ENCODE data around the gene RC3H2. TPM values are rescaled to one million over a fixed set of nuclear protein-coding genes. Genes with fewer than 3 reads are reported as not detected.
A peak's percentile ranks its signal among the peaks of the same experiment; 100 is the strongest.
"Not testable (repeated sequence)": the region's sequence is repeated elsewhere in the genome, so short reads cannot be mapped to it uniquely, and the experiment has no call there.

Gene RC3H2
- total RNA-seq, 1 experiment from 2014 or later: 33.7 TPM

GRCh38 chr9:122848256-122848943, 56.8 kb downstream of the RC3H2 start:
- DNase-seq (ENCODE audit: low read depth): no peak

- no peak for DNase-seq (ENCODE audit: low read depth)
Observed at GRCh38 chr9:122846371-122846940, 58.7 kb downstream of the RC3H2 start.

GRCh38 chr9:122845116-122845515, 60.0 kb downstream of the RC3H2 start:
- no peak for DNase-seq (ENCODE audit: low read depth)

- DNase-seq (ENCODE audit: low read depth): no peak
Observed at GRCh38 chr9:122844137-122844536, 61.0 kb downstream of the RC3H2 start.

GRCh38 chr9:122841501-122841900, 63.7 kb downstream of the RC3H2 start:
- no peak for DNase-seq (ENCODE audit: low read depth)

- DNase-seq (ENCODE audit: low read depth): not testable (repeated sequence)
Observed at GRCh38 chr9:122838441-122838840, 66.7 kb downstream of the RC3H2 start.

GRCh38 chr9:122837266-122837850, 67.8 kb downstream of the RC3H2 start:
- no peak for DNase-seq (ENCODE audit: low read depth)

GRCh38 chr9:122835313-122835731, 69.8 kb downstream of the RC3H2 start:
- no peak for DNase-seq (ENCODE audit: low read depth)

GRCh38 chr9:122832194-122832593, 73.0 kb downstream of the RC3H2 start:
- DNase-seq (ENCODE audit: low read depth): no peak

- not testable (repeated sequence) for DNase-seq (ENCODE audit: low read depth)
Observed at GRCh38 chr9:122828965-122829284, 76.2 kb downstream of the RC3H2 start.

- DNase-seq (ENCODE audit: low read depth): peak; percentile 23
Observed at GRCh38 chr9:122827761-122828093, 77.4 kb downstream of the RC3H2 start.

GRCh38 chr9:122822938-122823337, 82.2 kb downstream of the RC3H2 start:
- no peak for DNase-seq (ENCODE audit: low read depth)

GRCh38 chr9:122822056-122822455, 83.1 kb downstream of the RC3H2 start:
- DNase-seq (ENCODE audit: low read depth): no peak

GRCh38 chr9:122821278-122821943, 83.7 kb downstream of the RC3H2 start:
- DNase-seq (ENCODE audit: low read depth): no peak

GRCh38 chr9:122820490-122820845, 84.7 kb downstream of the RC3H2 start:
- no peak for DNase-seq (ENCODE audit: low read depth)

GRCh38 chr9:122819791-122820489, 85.2 kb downstream of the RC3H2 start:
- no peak for DNase-seq (ENCODE audit: low read depth)

GRCh38 chr9:122819326-122819725, 85.8 kb downstream of the RC3H2 start:
- DNase-seq (ENCODE audit: low read depth): no peak

- no peak for DNase-seq (ENCODE audit: low read depth)
Observed at GRCh38 chr9:122816163-122816867, 88.8 kb downstream of the RC3H2 start.

GRCh38 chr9:122815544-122815943, 89.6 kb downstream of the RC3H2 start:
- DNase-seq (ENCODE audit: low read depth): no peak

GRCh38 chr9:122814545-122814944, 90.6 kb downstream of the RC3H2 start:
- DNase-seq (ENCODE audit: low read depth): no peak

- DNase-seq (ENCODE audit: low read depth): no peak
Observed at GRCh38 chr9:122812736-122813135, 92.4 kb downstream of the RC3H2 start.

Measured in HT1080 (cell line).